T-helper 1 cell (primary cell): ENCODE measurements around the gene ITGAV.

Experiments
- DNase-seq, 5 donors: peaks; one replicate each; pipeline ENCODE4 v3.0.0-alpha.2; 2012 to 2020

ITGAV gene

DNA sequence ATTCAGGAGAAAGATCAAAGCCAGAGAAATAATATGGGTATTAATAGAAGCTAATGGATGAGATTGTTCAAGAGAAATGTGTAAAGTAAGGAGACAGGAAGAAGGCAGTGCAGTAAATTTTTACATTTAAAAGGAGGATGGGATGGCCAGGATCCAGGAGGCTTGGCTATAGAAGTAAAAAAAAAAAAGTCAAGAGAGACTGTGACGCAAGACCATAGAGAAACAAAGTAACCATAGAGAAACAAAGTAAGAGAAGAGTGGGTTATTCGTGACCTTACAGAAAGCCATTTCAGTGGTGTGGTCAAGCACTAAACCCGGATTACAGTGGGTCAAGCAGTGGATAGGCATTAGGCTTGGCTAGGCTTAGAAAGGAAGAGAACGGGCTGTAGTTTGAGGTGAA lies 93.5 kb downstream of the ITGAV start:
- no peak for DNase-seq

DNA sequence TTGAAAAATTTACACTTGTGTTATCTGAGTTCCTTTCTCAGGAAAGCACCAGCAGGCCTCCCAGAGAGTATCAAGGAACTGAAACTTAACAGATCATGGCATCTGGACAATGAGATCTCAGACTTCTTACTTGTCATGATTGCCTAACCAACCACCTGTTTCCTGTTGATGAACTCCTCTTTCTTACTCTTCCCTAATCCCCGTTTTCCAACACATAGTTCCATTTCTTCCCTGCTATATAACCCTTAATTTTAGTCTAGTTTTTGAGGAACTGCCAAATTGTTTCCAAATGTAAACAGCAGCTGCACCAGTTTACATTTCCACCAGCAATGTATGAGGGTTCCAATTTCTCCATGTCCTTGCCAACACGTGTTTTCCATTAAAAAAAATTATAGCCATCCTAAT lies 98.0 kb downstream of the ITGAV start:
- no peak for DNase-seq

GRCh38 chr2:186688813-186689212 lies 99.0 kb downstream of the ITGAV start:
- no peak for DNase-seq

GRCh38 chr2:186690786-186691185 lies 100.9 kb downstream of the ITGAV start:
- DNase-seq, result no peak

DNA sequence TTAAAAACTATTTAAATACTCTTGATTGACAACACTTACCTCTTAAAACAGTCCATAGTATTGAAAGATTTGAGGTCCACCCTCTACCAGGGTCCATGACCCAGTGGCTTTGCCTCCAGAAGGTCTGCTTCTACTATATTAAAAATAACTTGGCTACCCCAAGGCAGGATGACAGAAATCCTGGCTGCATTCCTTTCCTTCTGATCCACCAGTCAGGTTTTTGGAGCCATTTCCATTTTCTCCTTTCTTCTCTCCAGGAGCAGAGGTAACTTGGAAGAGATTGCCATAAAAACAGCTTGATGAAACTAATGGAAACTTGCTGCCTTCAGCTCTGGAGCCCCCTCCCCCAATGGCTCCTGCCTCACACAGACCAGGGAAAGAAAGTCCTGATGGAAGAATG lies 101.4 kb downstream of the ITGAV start:
- DNase-seq, result no peak

- no peak for DNase-seq
Measured at GRCh38 chr2:186691900-186692299, 102.0 kb downstream of the ITGAV start.

DNA sequence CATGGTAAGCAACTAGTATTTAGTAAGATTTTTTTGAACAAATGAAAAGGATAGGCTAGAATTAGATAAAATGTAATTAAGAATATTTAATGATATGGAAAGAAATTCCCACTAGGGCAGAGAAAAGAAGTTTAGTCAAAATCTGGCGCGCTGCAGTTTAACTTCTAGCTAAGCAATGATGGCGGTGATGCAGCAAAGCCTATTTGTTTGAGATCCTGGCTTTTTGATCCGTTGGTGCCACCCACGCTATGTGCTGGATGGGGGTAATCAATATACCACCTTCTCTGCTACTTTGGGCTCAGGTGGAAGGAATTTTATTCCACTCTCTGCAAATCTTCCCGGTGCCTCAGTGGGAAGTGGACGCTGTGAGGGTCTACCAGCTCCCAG lies 103.6 kb downstream of the ITGAV start:
- DNase-seq, result no peak

DNA sequence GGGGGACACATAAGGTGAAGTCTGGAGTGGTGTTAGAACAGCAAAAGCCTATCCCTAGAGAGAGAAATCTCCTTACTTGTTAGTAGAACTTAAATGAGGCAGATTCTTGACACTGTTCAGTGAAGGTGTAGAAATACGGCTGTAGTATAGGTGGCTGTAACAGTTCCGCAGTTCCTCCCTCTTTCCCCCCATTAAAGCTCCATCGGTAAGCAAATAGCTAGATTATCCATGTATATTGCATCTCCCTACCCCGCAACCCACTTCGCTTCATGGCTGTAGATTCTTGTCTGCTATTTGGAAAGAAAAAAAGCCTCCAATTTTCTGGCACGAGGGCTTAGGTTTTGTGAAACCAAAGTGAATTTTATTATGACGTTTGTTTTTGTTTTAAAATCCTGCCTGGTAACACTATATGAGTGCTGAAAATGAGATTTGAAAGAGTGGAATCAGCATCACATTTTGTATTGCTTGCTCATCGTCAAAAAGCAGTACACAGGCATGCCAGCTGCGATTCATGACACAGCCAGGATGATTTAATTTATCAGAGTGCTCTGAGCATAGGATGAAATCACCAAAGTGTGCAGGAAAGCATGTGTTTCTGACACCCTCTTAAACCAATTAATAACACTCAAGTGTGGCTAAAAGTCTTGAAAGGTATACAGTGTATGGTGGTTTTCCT lies 105.4 kb downstream of the ITGAV start:
- no peak for DNase-seq

- DNase-seq, result no peak
Measured at GRCh38 chr2:186696290-186696689, 106.4 kb downstream of the ITGAV start.

DNA sequence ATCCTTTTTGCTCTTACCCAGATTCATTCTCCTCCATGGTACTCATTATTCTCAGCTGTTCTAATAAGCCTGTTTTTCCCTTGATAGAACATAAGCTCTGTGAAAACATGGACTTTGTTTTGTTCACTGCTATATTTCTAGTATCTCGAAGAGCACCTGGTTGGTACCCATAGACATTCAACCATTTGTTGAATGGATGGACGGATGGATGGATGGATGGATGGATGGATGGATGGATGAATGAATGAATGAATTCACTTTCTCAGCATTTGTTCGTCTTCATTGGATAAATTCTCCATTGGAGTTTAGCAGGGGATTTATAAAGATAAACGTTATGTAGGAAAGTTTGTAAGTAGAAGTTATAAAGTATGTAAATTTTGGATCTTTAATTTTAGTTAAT lies 106.9 kb downstream of the ITGAV start:
- no peak for DNase-seq

DNA sequence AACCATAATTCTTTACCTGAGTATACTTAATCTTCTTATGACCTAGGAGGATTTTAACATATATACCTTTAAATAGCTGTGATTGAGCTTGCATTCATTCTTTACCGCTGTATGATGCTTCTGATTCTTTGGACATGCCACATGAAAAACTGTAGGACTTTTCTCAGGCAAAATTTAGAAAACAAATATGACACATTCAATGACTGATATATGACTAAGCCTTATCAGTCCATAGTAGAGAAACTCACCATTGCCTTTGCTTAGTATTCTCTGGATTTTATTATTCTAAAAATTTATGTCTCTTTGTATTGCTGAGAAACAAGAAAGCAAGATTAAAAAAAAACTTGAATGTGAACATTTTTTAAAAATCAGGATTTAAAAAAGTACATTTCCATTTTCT lies 107.7 kb downstream of the ITGAV start:
- DNase-seq, result no peak

DNA sequence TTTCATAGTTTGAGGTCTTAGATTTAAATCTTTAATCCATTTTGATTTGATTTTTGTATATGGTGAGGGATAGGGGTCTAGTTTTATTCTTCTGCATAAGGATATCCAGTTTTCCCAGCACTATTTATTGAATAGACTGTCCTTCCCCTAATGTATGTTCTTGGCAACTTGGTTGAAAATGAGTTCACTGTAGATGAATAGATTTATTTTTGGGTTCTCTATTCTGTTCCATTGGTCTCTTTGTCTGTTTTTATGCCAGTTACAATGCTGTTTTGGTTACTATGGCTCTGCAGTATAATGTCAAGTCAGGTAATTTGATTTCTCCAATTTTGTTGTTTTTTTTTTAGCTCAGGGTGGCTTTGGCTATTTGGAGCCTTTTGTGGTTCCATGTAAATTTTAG lies 109.9 kb downstream of the ITGAV start:
- no peak for DNase-seq

DNA sequence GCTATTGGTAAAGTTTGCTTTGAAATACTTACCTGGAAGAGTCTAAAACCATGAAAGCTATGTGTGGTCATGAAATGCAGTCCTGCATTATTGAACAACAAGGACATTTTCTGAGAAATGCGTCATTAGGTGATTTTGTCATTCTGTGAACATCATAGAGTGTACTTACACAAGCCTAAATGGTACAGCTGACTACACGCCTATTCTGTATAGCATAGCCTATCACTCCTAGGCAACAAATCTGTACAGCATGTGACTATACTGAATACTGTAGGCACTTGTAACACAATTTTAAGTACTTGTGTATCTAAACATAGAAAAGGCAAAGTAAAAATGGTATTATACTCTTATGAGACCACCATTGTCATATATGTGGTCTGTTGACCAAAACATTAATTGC lies 112.2 kb downstream of the ITGAV start:
- no peak for DNase-seq

- DNase-seq, result no peak
Measured at GRCh38 chr2:186702501-186702900, 112.6 kb downstream of the ITGAV start.

DNA sequence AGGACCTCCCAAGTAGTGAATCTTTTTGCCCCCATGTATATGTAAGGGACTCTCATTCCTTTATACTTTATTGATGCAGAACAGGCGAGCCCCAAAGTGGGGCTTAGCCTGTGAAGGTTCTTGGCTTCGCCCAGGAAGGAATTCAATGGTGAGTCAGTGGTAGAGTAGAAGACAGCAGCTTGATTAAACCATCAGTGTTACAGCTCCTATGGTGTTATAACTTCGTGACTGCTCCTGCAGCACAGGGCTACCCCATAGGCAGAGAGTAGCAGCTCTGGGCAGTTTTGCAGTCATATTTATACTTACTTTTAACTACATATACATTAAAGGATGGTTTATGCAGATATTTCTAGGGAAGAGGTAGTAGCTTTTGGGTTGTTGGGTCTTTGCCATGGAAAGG lies 115.0 kb downstream of the ITGAV start:
- no peak for DNase-seq

- no peak for DNase-seq
Measured at GRCh38 chr2:186709529-186710450, 119.9 kb downstream of the ITGAV start.

- no peak for DNase-seq
Measured at GRCh38 chr2:186713691-186714090, 123.8 kb downstream of the ITGAV start.

DNA sequence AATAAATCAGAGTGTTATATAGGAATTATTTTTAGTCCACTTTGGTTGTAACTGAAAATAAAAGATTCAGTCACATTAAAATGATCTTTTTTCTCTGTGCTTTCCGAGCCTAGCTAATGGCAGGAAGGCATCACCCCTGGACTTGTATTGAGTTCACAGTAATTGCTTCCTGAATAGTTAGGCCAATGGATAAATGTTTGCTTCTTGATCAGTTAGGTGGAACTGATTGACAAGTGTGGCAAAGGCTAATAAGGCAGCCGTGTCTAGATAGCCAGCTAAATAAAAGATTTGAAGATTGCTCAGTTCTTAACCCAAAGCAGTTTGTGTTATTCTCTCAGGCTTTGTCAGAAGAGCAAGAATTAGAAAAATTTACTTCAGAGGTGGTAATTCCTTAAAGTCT lies 124.8 kb downstream of the ITGAV start:
- DNase-seq, result no peak

DNA sequence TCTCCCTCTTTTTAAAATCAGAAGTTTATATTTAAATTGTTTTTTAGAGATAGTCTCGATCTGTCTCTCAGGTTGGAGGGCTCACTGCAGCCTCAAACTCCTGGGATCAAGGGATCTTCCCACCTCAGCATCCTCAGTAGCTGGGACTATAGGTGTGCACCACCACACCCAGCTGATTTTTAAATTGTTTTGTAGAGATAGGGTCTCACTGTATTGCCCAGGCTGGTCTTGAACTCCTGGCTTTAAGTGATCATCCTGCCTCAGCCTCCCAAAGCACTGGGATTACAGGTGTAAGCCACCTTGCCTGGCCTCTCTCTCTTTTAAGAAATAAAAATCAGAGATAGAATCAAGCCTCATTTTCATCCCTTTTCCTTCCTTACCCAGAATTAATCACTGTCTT lies 126.1 kb downstream of the ITGAV start:
- DNase-seq, result no peak

DNA sequence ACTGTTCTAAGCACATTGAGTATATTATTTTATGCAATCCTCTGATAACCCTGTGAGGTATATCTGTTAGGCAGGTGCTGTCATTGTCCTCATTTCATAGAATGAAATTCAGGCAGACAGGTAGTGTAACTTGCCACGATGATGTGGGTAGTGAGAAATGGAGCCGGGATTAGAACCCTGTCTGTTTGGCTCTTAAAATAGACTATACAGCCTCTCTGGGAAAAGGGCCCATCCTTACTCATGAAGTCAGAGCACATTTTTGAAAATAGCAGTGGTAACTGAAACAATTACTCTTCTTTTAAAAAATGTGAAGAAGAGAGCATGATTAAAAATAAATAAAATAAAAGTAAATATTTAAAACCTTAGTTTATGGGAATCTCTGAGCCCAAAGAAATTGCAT lies 127.0 kb downstream of the ITGAV start:
- no peak for DNase-seq

- no peak for DNase-seq
Measured at GRCh38 chr2:186717320-186718007, 127.6 kb downstream of the ITGAV start.

- no peak for DNase-seq
Measured at GRCh38 chr2:186718122-186718521, 128.3 kb downstream of the ITGAV start.

DNA sequence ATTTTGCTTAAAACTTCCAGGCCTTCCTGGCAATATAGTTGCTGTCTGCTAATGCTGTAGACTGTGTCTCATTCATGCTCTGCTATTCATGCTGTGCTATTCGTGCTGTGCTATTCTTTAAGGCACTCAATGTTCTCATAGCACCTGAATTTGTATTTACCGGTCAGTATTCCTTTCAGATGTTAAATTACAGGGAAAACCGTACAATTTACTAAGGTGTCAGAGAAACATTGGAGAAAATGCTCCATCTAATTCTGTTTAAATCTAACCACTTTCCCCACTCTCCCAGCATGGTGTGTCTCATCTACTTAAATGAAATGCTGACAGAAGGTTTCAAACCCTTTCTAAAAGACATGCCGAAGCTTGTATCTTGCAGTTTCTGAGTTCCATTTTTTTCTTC lies 129.0 kb downstream of the ITGAV start:
- DNase-seq, result no peak

DNA sequence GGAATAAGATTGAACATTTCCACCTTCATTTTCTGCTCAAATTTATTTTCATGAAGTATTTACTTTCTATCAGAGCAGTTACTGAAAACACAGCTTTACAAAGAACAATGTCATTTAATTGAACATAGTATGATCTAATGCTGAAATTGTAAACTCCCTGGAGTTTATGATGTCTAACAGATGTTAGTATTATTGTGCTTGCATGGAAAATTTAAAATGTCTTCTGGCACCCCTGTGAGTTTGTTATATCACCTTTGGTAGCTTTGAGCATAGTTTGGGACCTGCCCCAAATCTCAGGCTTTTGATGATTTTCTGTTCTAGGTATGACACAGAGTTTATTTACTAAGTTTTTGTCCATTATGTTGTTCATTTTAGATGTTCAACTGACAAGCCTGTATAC lies 132.1 kb downstream of the ITGAV start:
- DNase-seq, result no peak
